Left lung (tissue), 10 donors: ENCODE measurements around the gene SIK3. TPM values are rescaled to one million over a fixed set of nuclear protein-coding genes. Genes with fewer than 3 reads are reported as not detected.

Experiments
- ATAC-seq: fragments of 200-7000 bp; cut with Tn5 transposase; one replicate; pipeline ENCODE4 v1.9.1; 2020; ENCODE audit warnings: moderate library complexity
- DNase-seq, 4 donors: peaks; one replicate each; pipeline ENCODE4 v3.0.0-alpha.2; 2013 to 2020
- H3K27ac ChIP-seq, 2 donors: fragments of 200-600 bp; sonication (generic) in 1 of 2; one replicate each; pipeline versions ENCODE4 v1.5.0 to v1.8.0; 2020 to 2021
- H3K27me3 ChIP-seq, 2 donors: fragments of 200-600 bp; sonication (generic) in 1 of 2; one replicate each; pipeline versions ENCODE4 v1.5.0 to v1.8.0; 2020 to 2021
- H3K36me3 ChIP-seq, 2 donors: fragments of 200-600 bp; sonication (generic) in 1 of 2; one replicate each; pipeline versions ENCODE4 v1.5.0 to v1.8.0; 2020 to 2021
- H3K4me1 ChIP-seq, 2 donors: fragments of 200-600 bp; one replicate each; pipeline ENCODE4 v1.8.0; 2021
- H3K4me3 ChIP-seq, 2 donors: fragments of 200-600 bp; sonication (generic) in 1 of 2; one replicate each; pipeline versions ENCODE4 v1.5.0 to v1.8.0; 2020 to 2021; ENCODE audit warnings: mild to moderate bottlenecking in 1 of 2
- H3K9me3 ChIP-seq, 2 donors: fragments of 200-600 bp; sonication (generic) in 1 of 2; one replicate each; pipeline versions ENCODE4 v1.5.0 to v1.8.0; 2020 to 2021
- CTCF ChIP-seq, 2 donors: fragments of 200-600 bp; sonication (generic) in 1 of 2; IDR thresholded peaks; one replicate each; pipeline versions ENCODE4 v1.5.0 to v1.8.0; 2021; ENCODE audit warnings: antibody characterized with exemption in 2 of 2
- intact Hi-C, 2 donors: fragments of 100-400 bp; cut with DNase I; formaldehyde crosslinking; loops; one replicate each; pipeline versions ENCODE4 v1.11.2 to v1.14.2; 2022
- polyA plus RNA-seq, 6 donors: library from polyadenylated mRNA; unstranded; fragments of 120-200 nt; gene quantifications; one replicate each; pipeline ENCODE4 v1.2.1, GENCODE V29; 2013; ENCODE audit not compliant: insufficient read length in 6 of 6
- total RNA-seq, 2 donors: library from RNA; stranded (reverse); fragmentation: NEBNext Ultra II Directional; extraction: Animal tissue kit (Norgen Biotek cat#: 25700); gene quantifications; one replicate each; pipeline ENCODE4 v1.2.1, GENCODE V29; 2021
- donor health status: DM: no; HTN: yes; CAD: no.
- donor health status: DM: no; HTN: no; CAD: no.

SIK3 gene
- total and polyA plus RNA-seq, 8 donors: 28.0 to 49.6 (median 35.9) TPM

- Histone ChIP-seq H3K27ac (no peak overlapping the region), H3K36me3 (no peaks in the 10 kb centered on the region), H3K27me3 (no peaks in the 10 kb centered on the region), H3K4me3 (no peak overlapping the region), H3K9me3 (no peaks in the 10 kb centered on the region), H3K4me1 (no peaks in the 10 kb centered on the region)
- TF ChIP-seq CTCF (IDR thresholded peaks at IDR 0.05): no peak
- DNase-seq (no peak), ATAC-seq (no peak)
- intact Hi-C loops: no loop called here
Observed at GRCh38 chr11:117128289-117128688, 30.1 kb upstream of the SIK3 start.

- Histone ChIP-seq H3K4me3 (no peak overlapping the region), H3K27me3 (no peaks in the 10 kb centered on the region), H3K4me1 (no peaks in the 10 kb centered on the region), H3K9me3 (no peaks in the 10 kb centered on the region), H3K27ac (no peak overlapping the region), H3K36me3 (no peaks in the 10 kb centered on the region)
- TF ChIP-seq CTCF (IDR thresholded peaks at IDR 0.05): no peak
- intact Hi-C loops: no loop called here
- no peak for ATAC-seq
- no peak for DNase-seq
Observed at GRCh38 chr11:117127171-117127901, 29.1 kb upstream of the SIK3 start.

GRCh38 chr11:117126223-117126965 is 28.2 kb upstream of the SIK3 start:
- DNase-seq: no peak

GRCh38 chr11:117122556-117122955 is 24.3 kb upstream of the SIK3 start:
- intact Hi-C loops: no loop called here
- H3K36me3 ChIP-seq: no peaks in the 10 kb centered on the region
- no peaks in the 10 kb centered on the region for H3K27me3 ChIP-seq
- H3K4me3 ChIP-seq: no peak overlapping the region
- ATAC-seq (no peak), DNase-seq (no peak)
- H3K4me1 ChIP-seq: no peaks in the 10 kb centered on the region
- TF ChIP-seq CTCF (IDR thresholded peaks at IDR 0.05): no peak
- H3K27ac ChIP-seq: no peak overlapping the region
- H3K9me3 ChIP-seq: no peaks in the 10 kb centered on the region

More at GRCh38 chr11:117126223-117126965, 28.2 kb upstream of the SIK3 start:
- no peak for ATAC-seq
- Histone ChIP-seq H3K36me3 (no peaks in the 10 kb centered on the region), H3K4me3 (no peak overlapping the region), H3K27me3 (no peaks in the 10 kb centered on the region), H3K9me3 (no peaks in the 10 kb centered on the region), H3K27ac (no peak overlapping the region), H3K4me1 (no peaks in the 10 kb centered on the region)
- no peak for TF ChIP-seq CTCF (IDR thresholded peaks at IDR 0.05)
- intact Hi-C loops: no loop called here

GRCh38 chr11:117121176-117121575 is 22.9 kb upstream of the SIK3 start:
- Histone ChIP-seq H3K27ac (no peak overlapping the region), H3K4me3 (no peak overlapping the region), H3K9me3 (no peaks in the 10 kb centered on the region), H3K36me3 (no peaks in the 10 kb centered on the region), H3K4me1 (no peaks in the 10 kb centered on the region), H3K27me3 (no peaks in the 10 kb centered on the region)
- no peak for DNase-seq
- no peak for TF ChIP-seq CTCF (IDR thresholded peaks at IDR 0.05)
- no peak for ATAC-seq
- intact Hi-C loops: no loop called here
